OCI-LY3 (cell line): ENCODE measurements around the gene AASDH.

Experiments
- H2AFZ ChIP-seq: fragments of 200-600, 300-600 bp; shearing (Covaris generic); 2 replicates; pipeline ENCODE4 v1.6.0; 2014; ENCODE audit warnings: antibody characterized with exemption, low read depth, low read length
- H3K27ac ChIP-seq: fragments of 200-600, 300-600 bp; sonication (generic); 2 replicates; pipeline ENCODE4 v1.5.1; 2014; ENCODE audit warnings: mild to moderate bottlenecking, low read length, moderate library complexity, mixed read lengths
- H3K27me3 ChIP-seq: fragments of 200-600, 300-600 bp; sonication (generic); 2 replicates; pipeline ENCODE4 v1.6.1; 2014; ENCODE audit warnings: low read depth, low read length, mixed read lengths
- H3K36me3 ChIP-seq: fragments of 200-600, 300-600 bp; sonication (generic); replicated peaks from 2 replicates; pipeline ENCODE3; 2014; ENCODE audit warnings: low read depth, low read length, mixed read lengths
- H3K4me1 ChIP-seq: fragments of 300-600, 200-600 bp; sonication (generic); 2 replicates; pipeline ENCODE4 v1.6.1; 2014; ENCODE audit warnings: low read length, mixed read lengths
- H3K4me2 ChIP-seq: fragments of 200-600, 300-600 bp; sonication (generic); 2 replicates; pipeline ENCODE4 v1.6.1; 2014; ENCODE audit warnings: low read length, mixed read lengths
- H3K4me3 ChIP-seq: fragments of 300-600, 200-600 bp; sonication (generic); 2 replicates; pipeline ENCODE4 v1.5.1; 2014; ENCODE audit warnings: antibody characterized with exemption, mild to moderate bottlenecking, low read length, moderate library complexity
- H3K79me2 ChIP-seq: fragments of 300-600, 200-600 bp; shearing (Covaris generic); 2 replicates; pipeline ENCODE4 v1.6.1; 2014; ENCODE audit warnings: mild to moderate bottlenecking, low read length, mixed read lengths
- H3K9ac ChIP-seq: fragments of 300-600, 200-600 bp; shearing (Covaris generic); 2 replicates; pipeline ENCODE4 v1.6.0; 2014; ENCODE audit warnings: mild to moderate bottlenecking, low read length, moderate library complexity
- H3K9me3 ChIP-seq: fragments of 200-600, 300-600 bp; shearing (Covaris generic); 2 replicates; pipeline ENCODE4 v1.6.1; 2014; ENCODE audit warnings: low read length, mixed read lengths; ENCODE audit not compliant: insufficient read depth
- H4K20me1 ChIP-seq: fragments of 200-600, 300-600 bp; sonication (generic); 2 replicates; pipeline ENCODE4 v1.6.1; 2016; ENCODE audit warnings: low read length, mixed read lengths; ENCODE audit not compliant: insufficient read depth
- EZH2phosphoT487 ChIP-seq: fragments of 200-600 bp; shearing (Covaris generic); IDR thresholded peaks from 2 replicates; pipeline ENCODE4 v1.6.1; 2018; ENCODE audit warnings: antibody characterized with exemption, mixed run types, low read depth
- TF ChIP-seq, protein P1 (sequence below): fragments of 200-600, 300-600 bp; sonication (generic); IDR thresholded peaks from 2 replicates; pipeline ENCODE4 v1.5.1; 2014; ENCODE audit warnings: antibody characterized with exemption, low read length, low read depth

The AASDH gene

DNA sequence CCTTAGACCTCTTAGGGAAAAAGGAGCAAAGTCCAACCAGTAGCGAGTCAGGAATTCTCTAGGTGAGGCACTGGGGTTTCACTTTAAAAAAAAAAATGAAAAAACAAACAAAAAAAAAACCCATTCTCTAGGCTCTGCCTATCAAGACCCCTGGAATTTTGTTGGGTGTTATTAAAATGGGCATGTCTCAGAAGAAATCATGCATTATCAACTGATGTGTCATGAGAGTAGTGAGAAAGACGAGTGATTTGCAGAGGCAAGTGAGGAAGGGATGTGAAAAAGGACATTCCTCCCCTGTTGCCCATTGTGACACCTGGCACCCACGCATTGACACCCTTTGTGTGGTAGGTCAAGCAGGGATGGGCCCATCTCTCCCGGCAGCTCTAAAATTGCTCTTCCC, 78.9 kb downstream of the AASDH start:
- Histone ChIP-seq H3K27ac (no peak overlapping the region), H3K4me3 (no peak overlapping the region), H3K4me2 (no peak overlapping the region), H3K9ac (no peak overlapping the region), H3K79me2 (no peaks in the 10 kb centered on the region), H3K4me1 (no peaks in the 10 kb centered on the region), H3K36me3 (no peaks in the 10 kb centered on the region), H4K20me1 (no peaks in the 10 kb centered on the region), H2AFZ (no peak overlapping the region), H3K27me3 (no peaks in the 10 kb centered on the region), H3K9me3 (no peaks in the 10 kb centered on the region)
- TF ChIP-seq, protein P1, sequence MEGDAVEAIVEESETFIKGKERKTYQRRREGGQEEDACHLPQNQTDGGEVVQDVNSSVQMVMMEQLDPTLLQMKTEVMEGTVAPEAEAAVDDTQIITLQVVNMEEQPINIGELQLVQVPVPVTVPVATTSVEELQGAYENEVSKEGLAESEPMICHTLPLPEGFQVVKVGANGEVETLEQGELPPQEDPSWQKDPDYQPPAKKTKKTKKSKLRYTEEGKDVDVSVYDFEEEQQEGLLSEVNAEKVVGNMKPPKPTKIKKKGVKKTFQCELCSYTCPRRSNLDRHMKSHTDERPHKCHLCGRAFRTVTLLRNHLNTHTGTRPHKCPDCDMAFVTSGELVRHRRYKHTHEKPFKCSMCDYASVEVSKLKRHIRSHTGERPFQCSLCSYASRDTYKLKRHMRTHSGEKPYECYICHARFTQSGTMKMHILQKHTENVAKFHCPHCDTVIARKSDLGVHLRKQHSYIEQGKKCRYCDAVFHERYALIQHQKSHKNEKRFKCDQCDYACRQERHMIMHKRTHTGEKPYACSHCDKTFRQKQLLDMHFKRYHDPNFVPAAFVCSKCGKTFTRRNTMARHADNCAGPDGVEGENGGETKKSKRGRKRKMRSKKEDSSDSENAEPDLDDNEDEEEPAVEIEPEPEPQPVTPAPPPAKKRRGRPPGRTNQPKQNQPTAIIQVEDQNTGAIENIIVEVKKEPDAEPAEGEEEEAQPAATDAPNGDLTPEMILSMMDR, result no peak
- no peak for TF ChIP-seq EZH2phosphoT487

DNA sequence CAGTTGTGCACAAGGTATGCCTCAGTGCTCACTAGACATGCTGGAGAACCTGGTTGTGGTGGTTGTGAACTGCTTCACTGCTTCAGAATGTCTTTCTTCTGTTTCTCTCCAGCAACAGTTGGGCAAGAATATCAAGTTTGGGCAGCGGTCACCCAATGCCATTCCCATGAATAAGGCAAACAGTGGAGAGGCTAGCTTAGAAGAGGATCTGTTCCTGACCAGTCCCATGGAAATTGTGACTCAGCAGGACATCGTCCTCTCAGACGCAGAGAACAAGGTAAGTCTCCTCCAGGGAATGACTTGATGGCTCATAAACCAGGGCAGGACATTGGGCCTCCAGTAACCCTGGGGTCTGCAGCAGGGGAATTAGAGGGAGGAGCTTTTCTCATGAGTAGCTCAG, 79.9 kb downstream of the AASDH start:
- Histone ChIP-seq H4K20me1 (no peaks in the 10 kb centered on the region), H3K4me2 (no peak overlapping the region), H3K9ac (no peak overlapping the region), H3K4me1 (no peaks in the 10 kb centered on the region), H3K4me3 (no peak overlapping the region), H3K36me3 (no peaks in the 10 kb centered on the region), H3K27me3 (no peaks in the 10 kb centered on the region), H3K27ac (no peak overlapping the region), H3K9me3 (no peaks in the 10 kb centered on the region), H3K79me2 (no peaks in the 10 kb centered on the region), H2AFZ (no peak overlapping the region)
- TF ChIP-seq, protein P1, result no peak
- no peak for TF ChIP-seq EZH2phosphoT487

DNA sequence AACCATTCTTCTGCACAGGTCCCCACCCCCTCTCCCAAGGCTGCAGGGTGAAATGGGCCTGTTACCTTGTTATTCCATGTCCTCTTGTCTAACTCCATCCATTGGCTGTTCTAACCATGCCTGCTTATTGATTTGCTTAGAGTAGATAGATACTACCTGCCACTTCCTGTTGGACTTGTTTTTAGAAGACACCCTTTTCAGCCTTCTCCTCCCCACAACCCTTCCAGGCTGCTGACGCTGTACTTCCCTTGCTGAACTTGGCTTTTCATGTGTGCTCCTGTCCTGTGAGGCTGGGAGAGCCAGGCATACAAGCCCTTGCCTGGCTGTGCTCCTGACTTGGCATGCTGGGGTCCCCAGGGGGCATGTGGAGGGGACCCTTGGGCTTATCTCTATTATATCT, 81.9 kb downstream of the AASDH start:
- no peak overlapping the region for H3K4me2 ChIP-seq
- no peak overlapping the region for H3K4me3 ChIP-seq
- H4K20me1 ChIP-seq, result no peaks in the 10 kb centered on the region
- peaks cover 6% of the 10 kb centered on the region for H3K4me1 ChIP-seq
- H3K27me3 ChIP-seq, result no peaks in the 10 kb centered on the region
- no peak overlapping the region for H3K9ac ChIP-seq
- no peak for TF ChIP-seq EZH2phosphoT487
- TF ChIP-seq, protein P1, result no peak
- H3K79me2 ChIP-seq, result no peaks in the 10 kb centered on the region
- no peak overlapping the region for H2AFZ ChIP-seq
- H3K27ac ChIP-seq, result no peak overlapping the region
- H3K36me3 ChIP-seq, result no peaks in the 10 kb centered on the region
- H3K9me3 ChIP-seq, result no peaks in the 10 kb centered on the region

DNA sequence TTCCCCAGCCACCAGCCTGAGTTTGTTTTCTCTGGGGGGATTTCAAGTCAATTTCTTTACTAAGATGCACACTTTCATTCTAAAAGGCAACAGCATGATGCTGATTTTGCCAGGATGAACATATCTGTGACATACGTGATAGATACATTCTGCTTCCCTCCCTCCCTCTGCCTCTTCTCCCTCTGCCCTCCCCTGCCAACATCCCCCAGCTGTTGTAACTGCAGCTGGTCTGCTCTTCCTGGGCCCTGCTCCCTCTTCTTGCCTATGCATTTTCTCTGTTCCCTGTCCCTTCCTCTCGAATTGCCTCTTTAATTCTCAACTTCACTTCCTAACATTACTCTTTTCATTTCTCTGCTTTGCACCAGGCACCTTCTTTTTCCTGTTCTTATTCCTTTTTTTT, 83.4 kb downstream of the AASDH start:
- Histone ChIP-seq H3K27me3 (no peaks in the 10 kb centered on the region), H2AFZ (no peak overlapping the region), H3K36me3 (no peaks in the 10 kb centered on the region), H3K4me3 (no peak overlapping the region), H3K79me2 (no peaks in the 10 kb centered on the region), H3K9me3 (no peaks in the 10 kb centered on the region), H4K20me1 (no peaks in the 10 kb centered on the region), H3K4me2 (no peak overlapping the region), H3K4me1 (peaks cover 6% of the 10 kb centered on the region), H3K9ac (no peak overlapping the region), H3K27ac (no peak overlapping the region)
- no peak for TF ChIP-seq EZH2phosphoT487
- TF ChIP-seq, protein P1, result no peak
